ENCODE data around the gene FAM181B.

FAM181B gene

DNA sequence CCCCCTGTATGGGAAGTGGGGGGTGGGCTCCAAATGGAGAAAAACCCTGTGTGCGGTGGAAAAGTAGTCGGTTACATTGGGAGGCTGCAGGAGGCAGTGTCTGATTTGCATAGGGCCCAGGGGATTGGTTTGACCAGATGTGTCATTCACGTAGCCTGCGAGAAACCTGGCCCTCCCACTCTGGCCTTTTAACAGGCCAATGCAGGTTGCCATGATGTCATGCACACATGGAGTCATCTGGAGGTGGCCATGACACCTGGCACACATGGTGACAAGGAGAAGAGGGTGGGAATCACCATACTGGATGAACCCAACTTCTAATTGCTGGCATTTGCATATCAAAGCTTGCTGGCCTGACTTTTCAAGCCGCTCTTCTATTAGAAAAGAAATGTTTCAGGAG lies 50.6 kb downstream of the FAM181B start:
- no peak for DNase-seq (ENCODE audit: low read depth)

DNA sequence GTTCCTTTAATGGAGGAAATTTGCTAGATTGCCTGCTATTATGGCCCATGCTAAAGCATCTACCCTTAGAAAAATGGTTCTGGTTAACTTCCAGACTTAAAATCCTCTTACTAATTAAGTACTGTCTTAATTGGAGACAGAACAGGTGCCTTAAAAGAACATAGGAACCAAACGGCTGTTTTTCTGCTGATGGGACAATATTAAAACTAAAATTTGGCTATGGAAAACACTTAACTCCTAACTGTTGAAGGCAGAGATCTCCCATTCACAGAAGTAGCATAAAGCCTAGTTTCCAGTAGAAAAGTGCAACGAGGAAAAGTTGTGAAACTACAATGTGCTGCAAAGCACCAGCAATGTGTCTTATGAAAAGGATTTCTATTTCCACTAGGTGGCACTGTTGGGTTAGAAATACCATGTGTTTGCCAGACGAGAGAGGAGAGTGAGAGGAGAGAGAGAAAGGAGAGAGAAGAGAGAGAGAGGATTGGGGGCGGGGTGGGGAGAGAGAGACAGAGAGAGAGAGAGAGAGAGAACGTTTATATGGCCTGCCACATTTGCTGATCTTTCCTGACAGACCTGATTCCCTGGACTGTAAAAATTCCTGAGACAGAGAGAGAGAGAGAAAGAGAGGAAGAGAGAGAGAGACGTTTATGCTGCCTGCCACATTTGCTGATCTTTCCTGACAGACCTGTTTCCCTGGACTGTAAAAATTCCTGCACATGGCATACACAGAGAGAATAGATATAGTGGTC lies 51.5 kb downstream of the FAM181B start:
- no peak for DNase-seq (ENCODE audit: low read depth)

DNA sequence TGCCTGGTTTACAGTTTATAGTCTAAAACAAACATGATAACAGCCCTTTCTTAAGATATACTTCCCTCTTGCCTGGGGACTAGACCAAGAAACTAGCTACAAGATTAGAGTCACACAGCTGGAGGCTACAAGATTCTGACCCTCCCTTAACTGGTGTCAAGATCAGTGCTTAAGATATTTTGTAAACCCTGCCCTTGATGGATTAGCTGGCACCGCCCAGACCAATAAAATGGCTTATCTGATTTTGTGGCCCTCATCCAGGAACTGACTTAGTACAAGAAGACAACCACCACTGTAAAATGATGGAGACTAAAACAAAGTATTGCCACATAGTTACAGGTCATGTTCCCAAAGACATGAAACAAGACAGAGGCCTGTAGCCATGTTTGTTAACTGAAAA lies 53.4 kb downstream of the FAM181B start:
- no peak for DNase-seq (ENCODE audit: low read depth)
